HG03135 (cell line): ENCODE results near the gene SLC4A11.

Source experiments
- ATAC-seq: cut with Tn5 transposase; IDR thresholded peaks from one replicate; pipeline ENCODE4 v1.9.1; 2021; ENCODE audit warnings: mild to moderate bottlenecking, moderate library complexity; ENCODE audit not compliant: unreplicated experiment

Gene SLC4A11

DNA sequence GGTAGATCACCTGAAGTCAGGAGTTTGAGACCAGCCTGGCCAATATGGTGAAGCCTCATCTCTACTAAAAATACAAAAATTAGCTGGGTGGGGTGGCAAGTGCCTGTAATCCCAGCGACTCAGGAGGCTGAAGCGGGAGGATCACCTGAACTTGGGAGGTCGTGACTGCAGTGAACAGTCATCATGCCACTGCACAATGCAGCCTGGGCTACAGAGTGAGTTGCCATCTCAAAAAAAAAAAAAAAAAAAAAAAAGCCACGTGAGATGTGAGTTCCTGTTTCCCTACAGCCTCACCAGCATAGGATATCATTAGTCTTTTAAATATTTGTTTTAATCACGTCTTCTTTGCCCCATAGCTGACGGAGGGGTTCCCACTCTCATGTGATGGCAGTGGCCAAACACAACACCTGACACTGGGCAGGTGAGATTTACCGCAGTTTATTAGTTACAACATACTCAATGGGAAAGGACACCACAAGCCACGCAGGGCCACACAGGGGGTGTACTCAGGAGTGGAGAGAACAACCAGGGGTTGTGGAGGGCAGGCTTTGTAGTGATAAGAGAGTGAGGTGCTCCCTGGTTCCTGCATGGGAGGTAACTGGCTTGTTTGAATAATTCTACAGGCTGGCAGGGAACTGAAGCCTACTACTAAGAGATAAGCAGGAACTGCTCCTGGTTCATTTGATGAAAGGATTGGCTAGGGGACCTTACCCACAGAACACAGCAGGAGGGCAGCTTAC is 61.1 kb downstream of the SLC4A11 start:
- ATAC-seq = no peak
